K562 (cell line): ENCODE results near the gene C19orf67. TPM values are rescaled to one million over a fixed set of nuclear protein-coding genes. Genes with fewer than 3 reads are reported as not detected.

Experiments
- DMBX1 ChIP-seq: fragments of 250-450 bp; sonication (Bioruptor Pico); IDR thresholded peaks from 2 replicates; pipeline ENCODE4 v1.8.0; 2022; ENCODE audit warnings: inconsistent platforms, mild to moderate bottlenecking, moderate library complexity, borderline replicate concordance
- ELF2 ChIP-seq: fragments of 250-450 bp; sonication (Bioruptor Pico); IDR thresholded peaks from 2 replicates; pipeline ENCODE4 v1.5.0; 2021; ENCODE audit warnings: mild to moderate bottlenecking
- EP300 ChIP-seq: IDR thresholded peaks from 2 replicates; pipeline ENCODE4 v1.6.1; 2012; ENCODE audit warnings: low read length, improper control_type of control experiment
- FOS ChIP-seq: IDR thresholded peaks from 3 replicates; pipeline ENCODE4 v1.6.1; 2011; ENCODE audit not compliant: insufficient read length; ENCODE audit errors: extremely low read depth
- GTF2E2 ChIP-seq: fragments of 200-800 bp; sonication (Bioruptor generic); IDR thresholded peaks from 2 replicates; pipeline ENCODE4 v1.6.1; 2016; ENCODE audit warnings: missing genetic modification characterization, missing compliant biosample characterization
- HDAC6 ChIP-seq: IDR thresholded peaks from 2 replicates; pipeline ENCODE4 v1.6.1; 2012; ENCODE audit warnings: low read depth, mild to moderate bottlenecking, control low read depth, inconsistent platforms, low read length, moderate library complexity
- JUN ChIP-seq, 2 experiments: sonication (generic) in 1 of 2; formaldehyde crosslinking in 1 of 2; IDR thresholded peaks; 2 replicates each; pipeline versions ENCODE4 v1.6.1 to v1.8.0; 2012 to 2022; ENCODE audit warnings: borderline replicate concordance in 2 of 2, mild to moderate bottlenecking in 2 of 2, improper control_type of control experiment in 1 of 2, low read depth in 1 of 2, low read length in 1 of 2, missing genetic modification reagents in 1 of 2
- MEF2D ChIP-seq: conservative IDR thresholded peaks from 2 replicates; pipeline ENCODE4 v1.6.1; 2016; ENCODE audit warnings: low read depth, missing genetic modification characterization, missing compliant biosample characterization
- NCOA4 ChIP-seq: fragments of 450-650 bp; IDR thresholded peaks from 2 replicates; pipeline ENCODE4 v1.6.1; 2018; ENCODE audit warnings: mild to moderate bottlenecking; ENCODE audit not compliant: partially characterized antibody
- NRF1 ChIP-seq, 2 experiments: fragments of 450-650 bp; IDR thresholded peaks in 1 of 2; conservative IDR thresholded peaks in 1 of 2; 2 replicates each; pipeline ENCODE4 v1.6.1; 2014; ENCODE audit warnings: mild to moderate bottlenecking in 2 of 2
- RBBP5 ChIP-seq: fragments of 200-600 bp; sonication (generic); IDR thresholded peaks from 2 replicates; pipeline ENCODE4 v1.6.1; 2012; ENCODE audit warnings: borderline replicate concordance, mild to moderate bottlenecking, low read length, control low read depth, inconsistent platforms; ENCODE audit not compliant: insufficient read depth, poor library complexity, severe bottlenecking
- U2AF2 ChIP-seq: fragments of 200-400 bp; formaldehyde crosslinking; optimal IDR thresholded peaks from 2 replicates; pipeline ENCODE3; 2017; ENCODE audit warnings: low read depth, mild to moderate bottlenecking, low read length
- ZNF76 ChIP-seq: fragments of 250-450 bp; sonication (Bioruptor Pico); IDR thresholded peaks from 2 replicates; pipeline ENCODE4 v1.4.0; 2020; ENCODE audit warnings: mild to moderate bottlenecking, moderate library complexity, borderline replicate concordance
- polyA plus RNA-seq, 8 experiments: library from polyadenylated mRNA; depleted of rRNA in 4 of 8; stranded (reverse) in 5 of 8; unstranded in 3 of 8; fragments of >200 nt; fragmentation: Nextera tagmentation in 2 of 8; fragmentation: Illumina TruSeq in 1 of 8; extraction: Ambion mirVana in 2 of 8; extraction: Trizol in 1 of 8; gene quantifications; 2 replicates each; pipeline versions ENCODE4 v1.2.1 to v1.2.3, GENCODE V29; 2011 to 2014; ENCODE audit warnings: inconsistent platforms in 1 of 8, missing spikeins in 1 of 8
- total RNA-seq, 7 experiments: library from RNA; depleted of rRNA in 6 of 7; stranded (reverse); fragments of >200 nt in 6 of 7; fragmentation: Illumina TruSeq in 2 of 7; extraction: Trizol in 2 of 7; gene quantifications; 2 replicates each; pipeline versions ENCODE4 v1.2.1 to v1.2.3, GENCODE V29; 2011 to 2021; ENCODE audit warnings: low replicate concordance in 1 of 7
- TF ChIP-seq, protein P1 (sequence below): IDR thresholded peaks from 2 replicates; pipeline ENCODE4 v1.6.1; 2012; ENCODE audit warnings: low read depth, low read length, improper control_type of control experiment, borderline replicate concordance
- TF ChIP-seq, protein P2 (sequence below): sonication (generic); formaldehyde crosslinking; IDR thresholded peaks from 2 replicates; pipeline ENCODE4 v1.8.1; 2023; ENCODE audit warnings: mild to moderate bottlenecking, missing genetic modification reagents
- TF ChIP-seq, protein P3 (sequence below): fragments of 250-450 bp; sonication (Bioruptor Pico); IDR thresholded peaks from 2 replicates; pipeline ENCODE4 v1.8.0; 2021; ENCODE audit warnings: moderate library complexity, mild to moderate bottlenecking, inconsistent platforms
- TF ChIP-seq, protein P4 (sequence below): fragments of 450-650 bp; formaldehyde crosslinking; IDR thresholded peaks from 2 replicates; pipeline ENCODE4 v1.4.0; 2022; ENCODE audit warnings: mild to moderate bottlenecking, moderate library complexity
- TF ChIP-seq, protein P5 (sequence below): sonication (generic); formaldehyde crosslinking; IDR thresholded peaks from 2 replicates; pipeline ENCODE4 v1.8.0; 2022; ENCODE audit warnings: mild to moderate bottlenecking, missing genetic modification reagents

Gene C19orf67
- total and polyA plus RNA-seq, 9 of the 15 experiments (the other 6 are each of a cell fraction or from before 2014, with no cell fraction given), result 0.29 to 1.8 (median 0.51) TPM; not detected in 3

DNA sequence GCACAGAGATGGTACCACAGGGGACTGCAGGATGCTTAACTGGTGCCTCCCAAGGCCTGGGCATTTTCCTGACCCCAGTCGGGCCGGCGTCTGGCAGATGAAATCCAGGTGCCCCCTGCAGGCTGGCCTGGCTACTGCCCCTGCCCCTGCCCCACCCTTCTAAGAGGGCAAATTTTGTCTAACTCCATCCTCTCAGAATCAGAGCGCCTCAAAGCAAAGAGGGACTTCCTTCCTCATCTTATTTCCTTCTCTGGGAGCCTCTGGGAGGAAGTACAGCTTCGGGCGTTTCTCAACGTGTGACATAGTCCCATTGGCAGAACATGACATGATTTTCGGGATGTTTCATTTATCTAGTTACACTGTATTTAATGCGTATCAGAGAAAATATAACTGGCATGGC is 29.3 kb upstream of the C19orf67 start (continued):
- TF ChIP-seq RBBP5 (no peak), DMBX1 (CRISPR knock-in tag) (no peak), NRF1 (conservative IDR thresholded peaks at IDR 0.05 in 1 of 2, IDR thresholded peaks at IDR 0.05 in 1 of 2) (no peak), GTF2E2 (tag) (no peak), NCOA4 (no peak), EP300 (no peak), HDAC6 (no peak), MEF2D (tag) (no peak), U2AF2 (no peak), FOS (no peak), ZNF76 (CRISPR knock-in tag) (no peak), ELF2 (CRISPR knock-in tag) (no peak), JUN (IDR thresholded peaks at IDR 0.05; ENCODE audit: borderline replicate concordance, low read depth, low read length) (no peak), JUN (CRISPR knock-in tag; IDR thresholded peaks at IDR 0.05; ENCODE audit: borderline replicate concordance) (no peak)
- TF ChIP-seq, protein P1, sequence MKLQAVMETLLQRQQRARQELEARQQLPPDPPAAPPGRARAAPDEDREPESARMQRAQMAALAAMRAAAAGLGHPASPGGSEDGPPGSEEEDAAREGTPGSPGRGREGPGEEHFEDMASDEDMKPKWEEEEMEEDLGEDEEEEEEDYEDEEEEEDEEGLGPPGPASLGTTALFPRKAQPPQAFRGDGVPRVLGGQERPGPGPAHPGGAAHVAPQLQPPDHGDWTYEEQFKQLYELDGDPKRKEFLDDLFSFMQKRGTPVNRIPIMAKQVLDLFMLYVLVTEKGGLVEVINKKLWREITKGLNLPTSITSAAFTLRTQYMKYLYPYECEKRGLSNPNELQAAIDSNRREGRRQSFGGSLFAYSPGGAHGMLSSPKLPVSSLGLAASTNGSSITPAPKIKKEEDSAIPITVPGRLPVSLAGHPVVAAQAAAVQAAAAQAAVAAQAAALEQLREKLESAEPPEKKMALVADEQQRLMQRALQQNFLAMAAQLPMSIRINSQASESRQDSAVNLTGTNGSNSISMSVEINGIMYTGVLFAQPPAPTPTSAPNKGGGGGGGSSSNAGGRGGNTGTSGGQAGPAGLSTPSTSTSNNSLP, result no peak
- TF ChIP-seq, protein P2, sequence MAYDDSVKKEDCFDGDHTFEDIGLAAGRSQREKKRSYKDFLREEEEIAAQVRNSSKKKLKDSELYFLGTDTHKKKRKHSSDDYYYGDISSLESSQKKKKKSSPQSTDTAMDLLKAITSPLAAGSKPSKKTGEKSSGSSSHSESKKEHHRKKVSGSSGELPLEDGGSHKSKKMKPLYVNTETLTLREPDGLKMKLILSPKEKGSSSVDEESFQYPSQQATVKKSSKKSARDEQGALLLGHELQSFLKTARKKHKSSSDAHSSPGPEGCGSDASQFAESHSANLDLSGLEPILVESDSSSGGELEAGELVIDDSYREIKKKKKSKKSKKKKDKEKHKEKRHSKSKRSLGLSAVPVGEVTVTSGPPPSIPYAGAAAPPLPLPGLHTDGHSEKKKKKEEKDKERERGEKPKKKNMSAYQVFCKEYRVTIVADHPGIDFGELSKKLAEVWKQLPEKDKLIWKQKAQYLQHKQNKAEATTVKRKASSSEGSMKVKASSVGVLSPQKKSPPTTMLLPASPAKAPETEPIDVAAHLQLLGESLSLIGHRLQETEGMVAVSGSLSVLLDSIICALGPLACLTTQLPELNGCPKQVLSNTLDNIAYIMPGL, result no peak
- TF ChIP-seq, protein P3, sequence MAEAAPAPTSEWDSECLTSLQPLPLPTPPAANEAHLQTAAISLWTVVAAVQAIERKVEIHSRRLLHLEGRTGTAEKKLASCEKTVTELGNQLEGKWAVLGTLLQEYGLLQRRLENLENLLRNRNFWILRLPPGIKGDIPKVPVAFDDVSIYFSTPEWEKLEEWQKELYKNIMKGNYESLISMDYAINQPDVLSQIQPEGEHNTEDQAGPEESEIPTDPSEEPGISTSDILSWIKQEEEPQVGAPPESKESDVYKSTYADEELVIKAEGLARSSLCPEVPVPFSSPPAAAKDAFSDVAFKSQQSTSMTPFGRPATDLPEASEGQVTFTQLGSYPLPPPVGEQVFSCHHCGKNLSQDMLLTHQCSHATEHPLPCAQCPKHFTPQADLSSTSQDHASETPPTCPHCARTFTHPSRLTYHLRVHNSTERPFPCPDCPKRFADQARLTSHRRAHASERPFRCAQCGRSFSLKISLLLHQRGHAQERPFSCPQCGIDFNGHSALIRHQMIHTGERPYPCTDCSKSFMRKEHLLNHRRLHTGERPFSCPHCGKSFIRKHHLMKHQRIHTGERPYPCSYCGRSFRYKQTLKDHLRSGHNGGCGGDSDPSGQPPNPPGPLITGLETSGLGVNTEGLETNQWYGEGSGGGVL (CRISPR knock-in tag), result no peak
- TF ChIP-seq, protein P4, sequence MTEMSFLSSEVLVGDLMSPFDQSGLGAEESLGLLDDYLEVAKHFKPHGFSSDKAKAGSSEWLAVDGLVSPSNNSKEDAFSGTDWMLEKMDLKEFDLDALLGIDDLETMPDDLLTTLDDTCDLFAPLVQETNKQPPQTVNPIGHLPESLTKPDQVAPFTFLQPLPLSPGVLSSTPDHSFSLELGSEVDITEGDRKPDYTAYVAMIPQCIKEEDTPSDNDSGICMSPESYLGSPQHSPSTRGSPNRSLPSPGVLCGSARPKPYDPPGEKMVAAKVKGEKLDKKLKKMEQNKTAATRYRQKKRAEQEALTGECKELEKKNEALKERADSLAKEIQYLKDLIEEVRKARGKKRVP (CRISPR knock-in tag), result no peak
- TF ChIP-seq, protein P5, sequence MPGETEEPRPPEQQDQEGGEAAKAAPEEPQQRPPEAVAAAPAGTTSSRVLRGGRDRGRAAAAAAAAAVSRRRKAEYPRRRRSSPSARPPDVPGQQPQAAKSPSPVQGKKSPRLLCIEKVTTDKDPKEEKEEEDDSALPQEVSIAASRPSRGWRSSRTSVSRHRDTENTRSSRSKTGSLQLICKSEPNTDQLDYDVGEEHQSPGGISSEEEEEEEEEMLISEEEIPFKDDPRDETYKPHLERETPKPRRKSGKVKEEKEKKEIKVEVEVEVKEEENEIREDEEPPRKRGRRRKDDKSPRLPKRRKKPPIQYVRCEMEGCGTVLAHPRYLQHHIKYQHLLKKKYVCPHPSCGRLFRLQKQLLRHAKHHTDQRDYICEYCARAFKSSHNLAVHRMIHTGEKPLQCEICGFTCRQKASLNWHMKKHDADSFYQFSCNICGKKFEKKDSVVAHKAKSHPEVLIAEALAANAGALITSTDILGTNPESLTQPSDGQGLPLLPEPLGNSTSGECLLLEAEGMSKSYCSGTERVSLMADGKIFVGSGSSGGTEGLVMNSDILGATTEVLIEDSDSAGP, result no peak
